Liver (tissue), 9 donors: Measurements from ENCODE around the gene RIT2. TPM values are rescaled to one million over a fixed set of nuclear protein-coding genes. Genes with fewer than 3 reads are reported as not detected.

Experiments
- DNase-seq: peaks from one replicate; pipeline ENCODE4 v3.0.0-alpha.2; 2017; ENCODE audit warnings: low spot score
- H3K27ac ChIP-seq, 2 donors: one replicate each; pipeline ENCODE4 v1.7.0; 2013; ENCODE audit warnings: inconsistent platforms in 2 of 2, low read length in 2 of 2, control low read depth in 1 of 2, low read depth in 1 of 2, mild to moderate bottlenecking in 1 of 2
- H3K27me3 ChIP-seq, 4 donors: one replicate each; pipeline versions ENCODE4 v1.6.1 to v1.7.0; 2013; ENCODE audit warnings: low read length in 3 of 4, inconsistent platforms in 1 of 4, mild to moderate bottlenecking in 1 of 4, moderate library complexity in 1 of 4; ENCODE audit not compliant: control insufficient read depth in 4 of 4, insufficient read depth in 4 of 4
- H3K36me3 ChIP-seq, 4 donors: one replicate each; pipeline versions ENCODE4 v1.6.1 to v1.7.0; 2013; ENCODE audit warnings: low read length in 3 of 4, mild to moderate bottlenecking in 3 of 4, low read depth in 1 of 4, moderate library complexity in 1 of 4; ENCODE audit not compliant: control insufficient read depth in 4 of 4, insufficient read depth in 3 of 4
- H3K4me1 ChIP-seq, 4 donors: one replicate each; pipeline versions ENCODE4 v1.6.1 to v1.7.0; 2013; ENCODE audit warnings: low read length in 3 of 4, mild to moderate bottlenecking in 3 of 4, moderate library complexity in 1 of 4; ENCODE audit not compliant: control insufficient read depth in 4 of 4, insufficient read depth in 4 of 4
- H3K4me3 ChIP-seq, 3 donors: one replicate each; pipeline versions ENCODE4 v1.6.1 to v1.7.0; 2013; ENCODE audit warnings: low read length in 3 of 3, control low read depth in 1 of 3, low read depth in 1 of 3, mild to moderate bottlenecking in 1 of 3
- H3K9ac ChIP-seq, 2 donors: one replicate each; pipeline ENCODE4 v1.7.0; 2013; ENCODE audit warnings: low read length in 2 of 2, mild to moderate bottlenecking in 2 of 2, moderate library complexity in 2 of 2, control low read depth in 1 of 2, low read depth in 1 of 2
- H3K9me3 ChIP-seq, 4 donors: one replicate each; pipeline versions ENCODE4 v1.6.1 to v1.7.0; 2013; ENCODE audit warnings: low read length in 3 of 4; ENCODE audit not compliant: control insufficient read depth in 4 of 4
- ATF3 ChIP-seq: IDR thresholded peaks from 2 replicates; pipeline ENCODE4 v1.6.1; 2016; ENCODE audit warnings: antibody characterized with exemption
- CTCF ChIP-seq: fragments of 150-350 bp; IDR thresholded peaks from 2 replicates; pipeline ENCODE4 v1.5.1; 2017; ENCODE audit warnings: improper control_type of control experiment, low read depth, low read length; ENCODE audit not compliant: missing input control
- EGR1 ChIP-seq, 2 donors: IDR thresholded peaks; 2 replicates each; pipeline ENCODE4 v1.6.1; 2016 to 2018; ENCODE audit warnings: antibody characterized with exemption in 2 of 2, low read depth in 2 of 2
- FOXA1 ChIP-seq: IDR thresholded peaks from 2 replicates; pipeline ENCODE4 v1.6.1; 2016; ENCODE audit warnings: antibody characterized with exemption
- FOXA2 ChIP-seq: IDR thresholded peaks from 2 replicates; pipeline ENCODE4 v1.6.1; 2016; ENCODE audit warnings: antibody characterized with exemption
- GABPA ChIP-seq, 2 donors: IDR thresholded peaks in 1 of 2; conservative IDR thresholded peaks in 1 of 2; 2 replicates each; pipeline ENCODE4 v1.6.1; 2016; ENCODE audit warnings: antibody characterized with exemption in 2 of 2, mild to moderate bottlenecking in 1 of 2, moderate library complexity in 1 of 2
- HNF4A ChIP-seq, 2 donors: conservative IDR thresholded peaks; 2 replicates each; pipeline ENCODE4 v1.6.1; 2016; ENCODE audit warnings: antibody characterized with exemption in 2 of 2, mild to moderate bottlenecking in 2 of 2
- HNF4G ChIP-seq: IDR thresholded peaks from 2 replicates; pipeline ENCODE4 v1.6.1; 2016; ENCODE audit warnings: antibody characterized with exemption
- JUND ChIP-seq, 2 donors: IDR thresholded peaks; 2 replicates each; pipeline ENCODE4 v1.6.1; 2016; ENCODE audit warnings: antibody characterized with exemption in 2 of 2
- MAX ChIP-seq: IDR thresholded peaks from 2 replicates; pipeline ENCODE4 v1.6.1; 2016; ENCODE audit warnings: antibody characterized with exemption
- NR2F2 ChIP-seq: IDR thresholded peaks from 2 replicates; pipeline ENCODE4 v1.6.1; 2016; ENCODE audit warnings: antibody characterized with exemption
- RAD21 ChIP-seq, 2 donors: IDR thresholded peaks; 2 replicates each; pipeline ENCODE4 v1.6.1; 2016; ENCODE audit warnings: antibody characterized with exemption in 2 of 2, mild to moderate bottlenecking in 2 of 2
- REST ChIP-seq: IDR thresholded peaks from 2 replicates; pipeline ENCODE4 v1.6.1; 2016; ENCODE audit warnings: antibody characterized with exemption, mild to moderate bottlenecking
- RXRA ChIP-seq, 2 donors: IDR thresholded peaks; 2 replicates each; pipeline ENCODE4 v1.6.1; 2017 to 2018; ENCODE audit warnings: antibody characterized with exemption in 2 of 2, mild to moderate bottlenecking in 1 of 2
- SP1 ChIP-seq: IDR thresholded peaks from 2 replicates; pipeline ENCODE4 v1.6.1; 2018; ENCODE audit warnings: antibody characterized with exemption, mild to moderate bottlenecking
- TAF1 ChIP-seq: conservative IDR thresholded peaks from 2 replicates; pipeline ENCODE4 v1.6.1; 2016; ENCODE audit warnings: antibody characterized with exemption, mild to moderate bottlenecking
- YY1 ChIP-seq: IDR thresholded peaks from 2 replicates; pipeline ENCODE4 v1.6.1; 2016; ENCODE audit warnings: antibody characterized with exemption, mild to moderate bottlenecking
- ZBTB33 ChIP-seq: IDR thresholded peaks from 2 replicates; pipeline ENCODE4 v1.6.1; 2016; ENCODE audit warnings: antibody characterized with exemption
- WGBS: extraction: QIAGEN DNeasy Blood & Tissue Kit; methylation state at CpG from one replicate; pipeline ENCODE4 v1.1.7; 2013; 5-methylcytosine and 5-hydroxymethylcytosine counted together
- polyA plus RNA-seq, 2 donors: library from polyadenylated mRNA; stranded (reverse) in 1 of 2; unstranded in 1 of 2; fragments of 200-250 nt in 1 of 2; fragments of >200 nt in 1 of 2; fragmentation: Nextera tagmentation in 1 of 2; extraction: Ambion mirVana in 1 of 2; gene quantifications; one replicate each; pipeline versions ENCODE4 v1.2.1 to v1.2.3, GENCODE V29; 2013 to 2015
- total RNA-seq, 2 donors: library from RNA; depleted of rRNA; stranded (reverse); fragments of >200 nt; gene quantifications; one replicate each; pipeline ENCODE4 v1.2.3, GENCODE V29; 2014
- donor health status: healthy.
- donor health status: healthy.
- donor health status: healthy.
- donor health status: healthy.
- donor health status: healthy.

The RIT2 gene
- total and polyA plus RNA-seq, 4 donors: not detected

GRCh38 chr18:42950732-42951131, 164.8 kb downstream of the RIT2 start:
- Histone ChIP-seq H3K36me3 (no peaks in the 10 kb centered on the region), H3K9ac (no peak overlapping the region), H3K27ac (no peak overlapping the region), H3K9me3 (no peaks in the 10 kb centered on the region), H3K27me3 (no peaks in the 10 kb centered on the region), H3K4me1 (no peaks in the 10 kb centered on the region), H3K4me3 (no peak overlapping the region)
- TF ChIP-seq JUND (IDR thresholded peaks at IDR 0.05) (no peak), EGR1 (IDR thresholded peaks at IDR 0.05; ENCODE audit: low read depth in 2 of 2) (no peak), MAX (no peak), SP1 (no peak), GABPA (IDR thresholded peaks at IDR 0.05 in 1 of 2, conservative IDR thresholded peaks at IDR 0.05 in 1 of 2) (no peak), ZBTB33 (no peak), HNF4A (conservative IDR thresholded peaks at IDR 0.05) (no peak), TAF1 (no peak), YY1 (no peak), RAD21 (IDR thresholded peaks at IDR 0.05) (no peak), NR2F2 (no peak), FOXA2 (no peak), HNF4G (no peak), REST (no peak), ATF3 (no peak), RXRA (IDR thresholded peaks at IDR 0.05) (no peak), CTCF (no peak)
- DNase-seq: no peak

- H3K36me3 ChIP-seq: no peaks in the 10 kb centered on the region
- no peak for DNase-seq
- no peak overlapping the region for H3K4me3 ChIP-seq
- H3K9me3 ChIP-seq: no peaks in the 10 kb centered on the region
- no peaks in the 10 kb centered on the region for H3K4me1 ChIP-seq
- no peak overlapping the region for H3K9ac ChIP-seq
- H3K27ac ChIP-seq: no peak overlapping the region
- 67% methylated on average over 1 of the region's 1 CpG for WGBS
- no peaks in the 10 kb centered on the region for H3K27me3 ChIP-seq
- TF ChIP-seq SP1 (no peak), CTCF (no peak), RAD21 (IDR thresholded peaks at IDR 0.05) (no peak), TAF1 (no peak), NR2F2 (no peak), FOXA1 (no peak), ZBTB33 (no peak), HNF4A (conservative IDR thresholded peaks at IDR 0.05) (no peak), EGR1 (IDR thresholded peaks at IDR 0.05; ENCODE audit: low read depth in 2 of 2) (no peak), HNF4G (no peak)
Observed at GRCh38 chr18:42948831-42949230, 166.7 kb downstream of the RIT2 start.
